WERI-Rb-1 (cell line): Measurements from ENCODE around the gene DIPK1B.

Source experiments
- DNase-seq: peaks from one replicate; pipeline ENCODE4 v3.0.0-alpha.2; 2020
- H3K27ac ChIP-seq: fragments of 250-450 bp; sonication (Bioruptor Pico); 2 replicates; pipeline ENCODE4 v1.5.1; 2020; ENCODE audit warnings: mild to moderate bottlenecking, moderate library complexity
- H3K27me3 ChIP-seq: fragments of 250-450 bp; sonication (Bioruptor Pico); 2 replicates; pipeline ENCODE4 v1.5.1; 2021; ENCODE audit warnings: mild to moderate bottlenecking, low read depth, moderate library complexity; ENCODE audit not compliant: insufficient read depth, severe bottlenecking
- H3K36me3 ChIP-seq: fragments of 250-450 bp; sonication (Bioruptor Pico); 2 replicates; pipeline ENCODE4 v1.5.1; 2020; ENCODE audit warnings: mild to moderate bottlenecking, moderate library complexity
- H3K4me3 ChIP-seq: 2 replicates; pipeline ENCODE4 v1.5.1; 2011; ENCODE audit warnings: low read depth, mild to moderate bottlenecking, control low read depth, low read length
- H3K9me3 ChIP-seq: fragments of 250-450 bp; sonication (Bioruptor Pico); 2 replicates; pipeline ENCODE4 v1.5.1; 2021; ENCODE audit warnings: mild to moderate bottlenecking, moderate library complexity; ENCODE audit not compliant: severe bottlenecking
- TF ChIP-seq, protein P1 (sequence below): IDR thresholded peaks from 2 replicates; pipeline ENCODE4 v1.5.1; 2011; ENCODE audit warnings: low read depth, mild to moderate bottlenecking, control low read depth, inconsistent platforms, low read length

Gene DIPK1B

DNA sequence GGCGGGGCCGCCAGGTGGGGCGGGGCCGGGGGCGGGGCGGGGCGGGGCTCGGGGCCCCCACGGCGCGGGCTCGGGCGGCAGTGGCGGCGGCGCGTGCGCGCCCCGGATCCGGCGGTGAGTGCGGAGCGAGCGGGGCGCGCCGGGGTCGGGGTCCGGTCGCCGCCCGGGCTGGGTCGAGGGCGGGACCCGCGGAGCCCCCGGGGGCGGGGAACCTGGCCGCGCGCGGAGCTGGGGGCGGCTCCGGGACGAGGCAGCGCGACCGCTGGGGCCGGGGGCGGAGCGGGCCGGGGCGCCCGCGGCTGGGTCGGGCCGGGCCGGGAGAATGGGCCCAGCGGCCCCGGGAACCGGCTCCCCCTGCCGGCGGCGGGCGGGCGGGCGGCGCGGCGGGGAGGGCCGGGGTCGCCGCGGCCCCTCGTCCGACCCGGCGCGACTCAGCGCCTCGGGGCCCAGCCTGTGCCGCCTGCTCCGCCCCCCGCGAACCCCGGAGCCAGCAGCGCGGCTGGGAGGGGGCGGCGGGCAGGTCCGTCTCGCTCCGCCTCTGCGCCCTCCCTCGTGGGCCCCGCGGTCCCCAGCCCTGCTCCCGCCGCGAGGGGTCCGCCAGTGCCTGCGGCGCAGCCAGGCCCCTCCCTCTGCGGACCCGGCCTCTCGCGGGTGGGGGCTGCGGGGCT lies 46.5 kb upstream of the DIPK1B start:
- DNase-seq: no peak
- Histone ChIP-seq H3K27me3 (no peaks in the 10 kb centered on the region), H3K4me3 (peak overlapping the region; percentile 44), H3K9me3 (no peaks in the 10 kb centered on the region), H3K27ac (no peak overlapping the region), H3K36me3 (no peaks in the 10 kb centered on the region)
- TF ChIP-seq, protein P1, sequence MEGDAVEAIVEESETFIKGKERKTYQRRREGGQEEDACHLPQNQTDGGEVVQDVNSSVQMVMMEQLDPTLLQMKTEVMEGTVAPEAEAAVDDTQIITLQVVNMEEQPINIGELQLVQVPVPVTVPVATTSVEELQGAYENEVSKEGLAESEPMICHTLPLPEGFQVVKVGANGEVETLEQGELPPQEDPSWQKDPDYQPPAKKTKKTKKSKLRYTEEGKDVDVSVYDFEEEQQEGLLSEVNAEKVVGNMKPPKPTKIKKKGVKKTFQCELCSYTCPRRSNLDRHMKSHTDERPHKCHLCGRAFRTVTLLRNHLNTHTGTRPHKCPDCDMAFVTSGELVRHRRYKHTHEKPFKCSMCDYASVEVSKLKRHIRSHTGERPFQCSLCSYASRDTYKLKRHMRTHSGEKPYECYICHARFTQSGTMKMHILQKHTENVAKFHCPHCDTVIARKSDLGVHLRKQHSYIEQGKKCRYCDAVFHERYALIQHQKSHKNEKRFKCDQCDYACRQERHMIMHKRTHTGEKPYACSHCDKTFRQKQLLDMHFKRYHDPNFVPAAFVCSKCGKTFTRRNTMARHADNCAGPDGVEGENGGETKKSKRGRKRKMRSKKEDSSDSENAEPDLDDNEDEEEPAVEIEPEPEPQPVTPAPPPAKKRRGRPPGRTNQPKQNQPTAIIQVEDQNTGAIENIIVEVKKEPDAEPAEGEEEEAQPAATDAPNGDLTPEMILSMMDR: no peak

DNA sequence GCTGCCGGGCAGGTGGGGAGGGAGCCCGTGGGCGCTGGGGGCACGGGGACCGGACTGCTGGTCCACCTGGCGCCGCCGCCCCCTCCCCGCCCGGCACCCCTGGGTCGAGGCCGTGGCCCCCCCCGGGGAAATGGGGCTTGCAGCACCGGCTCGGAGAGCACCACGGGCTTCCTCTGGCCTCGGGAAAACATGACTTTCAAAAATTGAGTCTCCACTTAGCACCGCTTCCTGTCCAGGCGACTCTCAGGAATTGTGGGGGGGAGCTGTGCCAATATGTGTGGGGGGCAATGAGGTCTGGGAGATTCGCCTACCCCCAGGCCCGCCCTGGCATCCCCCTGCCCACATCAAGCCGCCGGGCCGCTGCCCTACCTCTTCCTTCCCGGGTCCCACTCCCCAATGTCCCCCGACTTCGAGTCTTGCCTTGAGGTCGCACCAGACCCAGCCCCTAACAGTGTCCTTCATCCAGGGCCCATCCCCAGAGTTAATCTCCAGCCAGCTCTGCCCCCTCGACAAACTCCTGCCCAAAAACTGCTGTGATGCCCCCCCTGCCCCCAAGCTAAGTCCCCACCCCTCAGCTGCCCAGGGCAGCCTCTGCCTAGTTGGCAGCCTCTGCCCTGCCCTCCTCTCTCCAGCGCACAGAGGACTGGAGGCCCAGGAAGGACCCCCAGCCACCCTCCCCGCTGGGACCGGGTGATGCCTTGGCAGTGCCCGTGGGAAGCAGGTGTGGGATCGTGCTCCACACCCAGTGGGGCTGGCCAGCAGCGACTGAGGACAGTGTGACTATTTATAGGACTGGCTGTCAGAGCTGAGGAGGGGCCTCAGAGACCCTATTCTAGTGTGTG lies 45.8 kb upstream of the DIPK1B start:
- no peak for DNase-seq
- no peaks in the 10 kb centered on the region for H3K27me3 ChIP-seq
- H3K9me3 ChIP-seq: no peaks in the 10 kb centered on the region
- TF ChIP-seq, protein P1: no peak
- H3K4me3 ChIP-seq: peak overlapping the region; percentile 31
- no peak overlapping the region for H3K27ac ChIP-seq
- H3K36me3 ChIP-seq: no peaks in the 10 kb centered on the region

DNA sequence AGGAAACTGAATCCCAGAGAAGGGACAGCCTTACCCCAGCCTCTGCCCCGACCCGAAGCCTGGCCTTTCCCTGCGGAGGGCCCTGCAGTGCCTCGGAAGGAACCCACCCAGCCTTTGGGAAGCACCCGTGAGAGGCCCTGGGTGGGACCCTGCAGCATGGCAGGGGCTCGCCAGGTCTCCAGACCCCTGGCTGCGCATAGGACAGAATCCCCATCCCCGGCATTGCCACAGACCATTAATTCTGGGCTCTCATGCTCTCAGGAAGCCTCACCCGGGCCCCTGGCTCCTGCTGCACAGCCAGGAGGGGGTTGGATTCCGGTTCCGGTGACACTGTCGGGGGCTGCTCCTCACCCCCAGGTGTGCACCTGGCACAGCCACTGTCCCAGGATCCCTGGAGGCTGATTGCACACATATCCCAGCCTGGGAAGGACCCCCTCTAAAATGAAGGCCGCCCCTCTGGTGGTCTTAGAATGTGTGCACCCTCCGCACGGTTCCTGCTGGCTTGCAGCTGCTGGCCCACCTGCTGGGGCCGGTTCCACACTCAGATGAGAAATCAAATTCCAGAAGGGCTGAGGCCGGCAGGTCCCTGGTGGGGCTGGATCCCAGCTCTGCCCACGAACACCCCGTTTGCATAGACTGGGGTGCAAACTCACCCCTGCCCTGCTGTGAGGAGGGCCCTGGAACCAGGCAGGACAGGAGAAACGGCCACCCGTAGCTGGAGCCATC lies 45.0 kb upstream of the DIPK1B start:
- H3K36me3 ChIP-seq: peaks cover 3% of the 10 kb centered on the region; the same call in 1 of the 2 replicates
- H3K27me3 ChIP-seq: no peaks in the 10 kb centered on the region
- no peak overlapping the region for H3K4me3 ChIP-seq
- H3K27ac ChIP-seq: no peak overlapping the region
- TF ChIP-seq, protein P1: no peak
- DNase-seq: no peak
- no peaks in the 10 kb centered on the region for H3K9me3 ChIP-seq

DNA sequence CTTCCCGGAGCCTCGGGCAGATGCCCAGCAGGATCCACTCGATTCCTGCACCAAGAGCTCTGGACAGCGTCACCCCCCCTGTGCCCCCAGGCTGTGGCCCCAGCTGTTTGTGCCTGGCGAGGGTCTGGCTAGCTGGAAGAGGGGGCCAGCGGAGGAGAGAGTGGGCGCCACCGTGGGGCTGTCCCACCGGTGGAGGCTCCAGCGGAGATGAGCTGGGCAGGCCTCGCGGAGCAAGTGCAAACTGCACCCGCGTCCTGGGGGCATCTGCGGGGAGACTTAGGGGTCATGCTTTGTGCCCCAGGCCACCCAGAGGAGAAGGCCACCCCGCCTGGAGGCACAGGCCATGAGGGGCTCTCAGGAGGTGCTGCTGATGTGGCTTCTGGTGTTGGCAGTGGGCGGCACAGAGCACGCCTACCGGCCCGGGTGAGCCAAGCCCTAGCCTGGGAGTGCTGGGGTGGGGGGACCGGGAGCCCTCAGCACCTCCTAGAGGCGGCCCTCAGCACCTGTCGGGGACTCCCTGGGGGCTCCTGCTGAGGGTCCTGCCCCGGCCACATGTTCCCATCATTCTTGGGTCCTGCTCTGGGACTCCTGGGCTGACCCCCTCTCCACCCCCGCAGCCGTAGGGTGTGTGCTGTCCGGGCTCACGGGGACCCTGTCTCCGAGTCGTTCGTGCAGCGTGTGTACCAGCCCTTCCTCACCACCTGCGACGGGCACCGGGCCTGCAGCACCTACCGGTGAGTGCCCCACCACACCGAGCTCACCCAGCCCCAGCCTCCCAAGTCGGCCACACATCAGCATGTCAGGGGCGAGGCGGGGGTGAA lies 44.2 kb upstream of the DIPK1B start:
- H3K27ac ChIP-seq: no peak overlapping the region
- no peak for DNase-seq

More for the DNA sequence above, 44.2 kb upstream of the DIPK1B start:
- no peaks in the 10 kb centered on the region for H3K27me3 ChIP-seq
- peaks cover 8% of the 10 kb centered on the region for H3K36me3 ChIP-seq
- TF ChIP-seq, protein P1: peak; percentile 36
- no peaks in the 10 kb centered on the region for H3K9me3 ChIP-seq
- H3K4me3 ChIP-seq: no peak overlapping the region
